Measurements from ENCODE around the gene AMN. TPM values are rescaled to one million over a fixed set of nuclear protein-coding genes. Genes with fewer than 3 reads are reported as not detected.

AMN gene
- total and polyA plus RNA-seq, 2 experiments from 2014 or later: 0.69 to 1.2 TPM

DNA sequence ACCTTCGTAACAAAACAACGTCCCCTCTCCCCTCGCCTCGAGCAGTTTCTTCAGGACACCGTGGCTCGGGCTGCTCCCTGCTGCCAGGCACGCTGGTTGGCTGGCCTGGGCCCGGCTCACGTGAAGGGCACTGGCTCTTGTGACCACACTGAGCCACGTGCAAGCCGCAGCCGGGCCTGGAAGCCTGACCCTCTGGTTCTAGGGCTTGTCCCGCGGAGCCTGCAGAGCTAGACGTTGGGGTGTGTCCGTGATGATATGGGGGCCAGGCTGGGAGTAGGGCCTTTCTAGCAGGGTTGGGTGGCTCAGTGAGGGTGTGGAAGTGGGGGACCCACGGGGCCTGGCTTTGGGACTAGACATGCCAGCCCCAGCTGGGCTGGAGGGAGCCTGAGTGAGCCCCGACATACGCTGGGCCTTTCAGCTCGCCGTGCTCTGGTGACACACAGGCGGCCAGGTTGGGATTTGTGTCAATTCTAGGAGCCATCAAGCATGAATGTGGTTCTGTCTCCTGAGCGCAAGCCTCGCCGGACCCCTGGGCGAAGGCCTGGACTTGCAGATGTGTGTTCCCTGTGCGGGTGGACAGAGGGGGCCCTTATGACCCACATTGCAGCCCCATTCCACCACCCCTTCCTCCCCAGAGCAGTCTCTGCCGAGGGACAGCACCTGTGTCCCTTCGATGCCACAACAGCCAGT lies 13.6 kb upstream of the AMN start (continued):
- no peak for TF ChIP-seq ZNF114 (CRISPR knock-in tag; IDR thresholded peaks at IDR 0.05)
- TF ChIP-seq, protein P1, sequence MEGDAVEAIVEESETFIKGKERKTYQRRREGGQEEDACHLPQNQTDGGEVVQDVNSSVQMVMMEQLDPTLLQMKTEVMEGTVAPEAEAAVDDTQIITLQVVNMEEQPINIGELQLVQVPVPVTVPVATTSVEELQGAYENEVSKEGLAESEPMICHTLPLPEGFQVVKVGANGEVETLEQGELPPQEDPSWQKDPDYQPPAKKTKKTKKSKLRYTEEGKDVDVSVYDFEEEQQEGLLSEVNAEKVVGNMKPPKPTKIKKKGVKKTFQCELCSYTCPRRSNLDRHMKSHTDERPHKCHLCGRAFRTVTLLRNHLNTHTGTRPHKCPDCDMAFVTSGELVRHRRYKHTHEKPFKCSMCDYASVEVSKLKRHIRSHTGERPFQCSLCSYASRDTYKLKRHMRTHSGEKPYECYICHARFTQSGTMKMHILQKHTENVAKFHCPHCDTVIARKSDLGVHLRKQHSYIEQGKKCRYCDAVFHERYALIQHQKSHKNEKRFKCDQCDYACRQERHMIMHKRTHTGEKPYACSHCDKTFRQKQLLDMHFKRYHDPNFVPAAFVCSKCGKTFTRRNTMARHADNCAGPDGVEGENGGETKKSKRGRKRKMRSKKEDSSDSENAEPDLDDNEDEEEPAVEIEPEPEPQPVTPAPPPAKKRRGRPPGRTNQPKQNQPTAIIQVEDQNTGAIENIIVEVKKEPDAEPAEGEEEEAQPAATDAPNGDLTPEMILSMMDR (conservative IDR thresholded peaks at IDR 0.05; ENCODE audit: low read depth in 2 of 2): no peak
- no peak for TF ChIP-seq POLR2AphosphoS5 (IDR thresholded peaks at IDR 0.05; ENCODE audit: low read depth)
- TF ChIP-seq EZH2phosphoT487 (IDR thresholded peaks at IDR 0.05; ENCODE audit: unreplicated experiment): no peak
- TF ChIP-seq, protein P2, sequence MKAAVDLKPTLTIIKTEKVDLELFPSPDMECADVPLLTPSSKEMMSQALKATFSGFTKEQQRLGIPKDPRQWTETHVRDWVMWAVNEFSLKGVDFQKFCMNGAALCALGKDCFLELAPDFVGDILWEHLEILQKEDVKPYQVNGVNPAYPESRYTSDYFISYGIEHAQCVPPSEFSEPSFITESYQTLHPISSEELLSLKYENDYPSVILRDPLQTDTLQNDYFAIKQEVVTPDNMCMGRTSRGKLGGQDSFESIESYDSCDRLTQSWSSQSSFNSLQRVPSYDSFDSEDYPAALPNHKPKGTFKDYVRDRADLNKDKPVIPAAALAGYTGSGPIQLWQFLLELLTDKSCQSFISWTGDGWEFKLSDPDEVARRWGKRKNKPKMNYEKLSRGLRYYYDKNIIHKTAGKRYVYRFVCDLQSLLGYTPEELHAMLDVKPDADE (IDR thresholded peaks at IDR 0.05): no peak
- TF ChIP-seq STAT1 (IDR thresholded peaks at IDR 0.05; ENCODE audit: unreplicated experiment): no peak

DNA sequence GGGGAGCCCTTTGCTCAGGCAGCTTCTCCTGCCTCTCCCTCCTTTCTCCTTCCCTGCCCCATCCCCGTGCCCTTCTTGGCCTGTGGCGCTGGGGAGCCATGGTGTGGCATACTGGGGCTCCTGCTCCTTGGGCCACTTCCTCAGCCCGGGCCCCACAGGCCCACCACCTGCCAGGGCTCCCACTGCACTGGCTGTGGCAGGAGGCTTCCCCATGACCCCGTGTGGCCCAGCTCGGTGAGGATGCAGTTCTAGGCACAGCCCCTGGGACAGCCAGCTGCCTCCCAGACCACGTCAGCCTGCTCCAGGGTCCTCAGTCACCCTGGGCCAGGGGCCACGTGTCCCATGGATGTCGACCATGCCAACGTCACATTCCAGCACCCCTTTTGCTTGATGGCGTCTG lies 13.0 kb upstream of the AMN start:
- Mint-ChIP-seq H3K36me3 (ENCODE audit: low read depth) (peaks cover 32% of the 10 kb centered on the region), H3K9me3 (peaks cover 21% of the 10 kb centered on the region), H3K27ac (no peak overlapping the region), H3K4me3 (no peak overlapping the region), H3K4me1 (no peaks in the 10 kb centered on the region), H3K27me3 (ENCODE audit: insufficient read depth, low read depth, poor library complexity) (peaks cover 2% of the 10 kb centered on the region)
- H3K4me2 ChIP-seq: no peak overlapping the region
- H3K27me3 ChIP-seq (ENCODE audit: insufficient read depth): no peaks in the 10 kb centered on the region
- H4K20me1 ChIP-seq (replicated peaks; ENCODE audit: insufficient read depth): no peaks in the 10 kb centered on the region
- H3K27ac ChIP-seq (ENCODE audit: low read depth): no peak overlapping the region
- H2AFZ ChIP-seq: no peak overlapping the region
- H3K4me1 ChIP-seq (ENCODE audit: insufficient read depth): no peaks in the 10 kb centered on the region
- 0 out of 2 replicates have a peak, but pooled peaks cover 7% of the 10 kb centered on the region for H3F3A ChIP-seq (replicated peaks; ENCODE audit: low read depth)
- no peaks in the 10 kb centered on the region for H3K36me3 ChIP-seq (ENCODE audit: insufficient read depth)
- DNase-seq (ENCODE audit: low spot score) (no peak), ATAC-seq (peak; percentile 20; the same call in 2 of the 3 replicates)
- H3K79me2 ChIP-seq (replicated peaks; ENCODE audit: insufficient read depth): no peaks in the 10 kb centered on the region
- H3K9me2 ChIP-seq (ENCODE audit: insufficient read depth): no peaks in the 10 kb centered on the region
- no peak overlapping the region for H3K4me3 ChIP-seq
- TF ChIP-seq, protein P2 (IDR thresholded peaks at IDR 0.05): no peak
- no peak for TF ChIP-seq EZH2phosphoT487 (IDR thresholded peaks at IDR 0.05; ENCODE audit: unreplicated experiment)
- TF ChIP-seq, protein P1 (conservative IDR thresholded peaks at IDR 0.05; ENCODE audit: low read depth in 2 of 2): no peak
- TF ChIP-seq REST (IDR thresholded peaks at IDR 0.05; ENCODE audit: unreplicated experiment): no peak

All from GM23338 (cell line).